Measurements from ENCODE around the gene SPHK2.
A peak's percentile ranks its signal among the peaks of the same experiment; 100 is the strongest.
"Not testable (repeated sequence)": the region's sequence is repeated elsewhere in the genome, so short reads cannot be mapped to it uniquely, and the experiment has no call there.

SPHK2 gene

GRCh38 chr19:48650974-48651682 lies 31.8 kb downstream of the SPHK2 start:
- in situ Hi-C loops (cut with HindIII; ENCODE audit: low pct_unique_long_range_greater_than_20kb, low sequenced_read_pairs) = no loop called here
- no peak for TF ChIP-seq JUND (IDR thresholded peaks at IDR 0.05; ENCODE audit: low read depth)

GRCh38 chr19:48651683-48652048 lies 32.4 kb downstream of the SPHK2 start:
- DNase-seq (ENCODE audit: low read depth in 1 of 2, low spot score in 1 of 2) = no peak
- in situ Hi-C loops (cut with HindIII; ENCODE audit: low pct_unique_long_range_greater_than_20kb, low sequenced_read_pairs) = no loop called here
- TF ChIP-seq JUND (IDR thresholded peaks at IDR 0.05; ENCODE audit: low read depth) = no peak

More at GRCh38 chr19:48650974-48651682, 31.8 kb downstream of the SPHK2 start:
- no peak for DNase-seq (ENCODE audit: low read depth in 1 of 2, low spot score in 1 of 2)

GRCh38 chr19:48654299-48655059 lies 35.2 kb downstream of the SPHK2 start:
- in situ Hi-C loops (cut with HindIII; ENCODE audit: low pct_unique_long_range_greater_than_20kb, low sequenced_read_pairs) = no loop called here
- DNase-seq (ENCODE audit: low read depth in 1 of 2, low spot score in 1 of 2) = no peak
- no peak for TF ChIP-seq JUND (IDR thresholded peaks at IDR 0.05; ENCODE audit: low read depth)

GRCh38 chr19:48656840-48657474 lies 37.7 kb downstream of the SPHK2 start:
- no peak for DNase-seq (ENCODE audit: low read depth in 1 of 2, low spot score in 1 of 2)
- in situ Hi-C loops (cut with HindIII; ENCODE audit: low pct_unique_long_range_greater_than_20kb, low sequenced_read_pairs) = no loop called here
- TF ChIP-seq JUND (IDR thresholded peaks at IDR 0.05; ENCODE audit: low read depth) = no peak

- in situ Hi-C loops (cut with HindIII; ENCODE audit: low pct_unique_long_range_greater_than_20kb, low sequenced_read_pairs); DNase-seq (ENCODE audit: low read depth in 1 of 2, low spot score in 1 of 2): not testable (repeated sequence)
These were observed 38.5 kb downstream of the SPHK2 start for GRCh38 chr19:48657828-48658227.

GRCh38 chr19:48658483-48658882 lies 39.2 kb downstream of the SPHK2 start:
- DNase-seq (ENCODE audit: low read depth in 1 of 2, low spot score in 1 of 2) = no peak
- TF ChIP-seq JUND (IDR thresholded peaks at IDR 0.05; ENCODE audit: low read depth) = no peak
- in situ Hi-C loops (cut with HindIII; ENCODE audit: low pct_unique_long_range_greater_than_20kb, low sequenced_read_pairs) = no loop called here

- in situ Hi-C loops (cut with HindIII; ENCODE audit: low pct_unique_long_range_greater_than_20kb, low sequenced_read_pairs) = no loop called here
- peak; percentile 90 for DNase-seq (ENCODE audit: low read depth in 1 of 2, low spot score in 1 of 2)
- no peak for TF ChIP-seq JUND (IDR thresholded peaks at IDR 0.05; ENCODE audit: low read depth)
These were observed 40.5 kb downstream of the SPHK2 start for GRCh38 chr19:48659768-48660167.

- no peak for TF ChIP-seq JUND (IDR thresholded peaks at IDR 0.05; ENCODE audit: low read depth)
- in situ Hi-C loops (cut with HindIII; ENCODE audit: low pct_unique_long_range_greater_than_20kb, low sequenced_read_pairs) = no loop called here
- DNase-seq (ENCODE audit: low read depth in 1 of 2, low spot score in 1 of 2) = peak; percentile 89 to 91
These were observed 41.8 kb downstream of the SPHK2 start for GRCh38 chr19:48660852-48661710.

GRCh38 chr19:48661711-48662090 lies 42.4 kb downstream of the SPHK2 start:
- in situ Hi-C loops (cut with HindIII; ENCODE audit: low pct_unique_long_range_greater_than_20kb, low sequenced_read_pairs) = no loop called here

GRCh38 chr19:48663667-48664066 lies 44.4 kb downstream of the SPHK2 start:
- TF ChIP-seq JUND (IDR thresholded peaks at IDR 0.05; ENCODE audit: low read depth) = no peak
- in situ Hi-C loops (cut with HindIII; ENCODE audit: low pct_unique_long_range_greater_than_20kb, low sequenced_read_pairs) = no loop called here
- DNase-seq (ENCODE audit: low read depth in 1 of 2, low spot score in 1 of 2) = no peak

More at GRCh38 chr19:48661711-48662090, 42.4 kb downstream of the SPHK2 start:
- no peak for TF ChIP-seq JUND (IDR thresholded peaks at IDR 0.05; ENCODE audit: low read depth)
- DNase-seq (ENCODE audit: low read depth in 1 of 2, low spot score in 1 of 2) = no peak

- TF ChIP-seq JUND (IDR thresholded peaks at IDR 0.05; ENCODE audit: low read depth) = no peak
- no peak for DNase-seq (ENCODE audit: low read depth in 1 of 2, low spot score in 1 of 2)
- in situ Hi-C loops (cut with HindIII; ENCODE audit: low pct_unique_long_range_greater_than_20kb, low sequenced_read_pairs) = no loop called here
These were observed 45.2 kb downstream of the SPHK2 start for GRCh38 chr19:48664476-48664875.

GRCh38 chr19:48665786-48666185 lies 46.5 kb downstream of the SPHK2 start:
- no peak for TF ChIP-seq JUND (IDR thresholded peaks at IDR 0.05; ENCODE audit: low read depth)
- DNase-seq (ENCODE audit: low read depth in 1 of 2, low spot score in 1 of 2) = peak; percentile 43
- in situ Hi-C loops (cut with HindIII; ENCODE audit: low pct_unique_long_range_greater_than_20kb, low sequenced_read_pairs) = no loop called here

All from T47D (cell line).